Ovary (tissue), 9 donors: Measurements from ENCODE around the gene EPHB1. TPM values are rescaled to one million over a fixed set of nuclear protein-coding genes. Genes with fewer than 3 reads are reported as not detected.
"Not testable (repeated sequence)": the region's sequence is repeated elsewhere in the genome, so short reads cannot be mapped to it uniquely, and the experiment has no call there.

Source experiments
- DNase-seq, 5 donors: peaks; one replicate each; pipeline ENCODE4 v3.0.0-alpha.2; 2019 to 2020
- H3K27ac ChIP-seq, 2 donors: fragments of 200-600 bp; one replicate each; pipeline versions ENCODE4 v1.5.1 to v1.8.0; 2019 to 2022
- H3K27me3 ChIP-seq: fragments of 200-600 bp; one replicate; pipeline ENCODE4 v1.8.0; 2022
- H3K36me3 ChIP-seq: fragments of 200-600 bp; sonication (generic); one replicate; pipeline ENCODE4 v1.5.1; 2019
- H3K4me1 ChIP-seq: one replicate; pipeline ENCODE4 v1.8.1; 2013; ENCODE audit warnings: mild to moderate bottlenecking, moderate library complexity; ENCODE audit not compliant: insufficient read depth
- H3K4me3 ChIP-seq: fragments of 200-600 bp; sonication (generic); one replicate; pipeline ENCODE4 v1.5.1; 2017
- H3K9me3 ChIP-seq, 2 donors: fragments of 200-600 bp in 1 of 2; sonication (generic) in 1 of 2; one replicate each; pipeline versions ENCODE4 v1.5.1 to v1.8.1; 2013 to 2019; ENCODE audit warnings: mild to moderate bottlenecking in 1 of 2, moderate library complexity in 1 of 2
- EP300 ChIP-seq: sonication (generic); formaldehyde crosslinking; IDR thresholded peaks from one replicate; pipeline ENCODE4 v1.6.1; 2017; ENCODE audit warnings: antibody characterized with exemption
- POLR2A ChIP-seq: fragments of 450-650 bp; IDR thresholded peaks from one replicate; pipeline ENCODE4 v1.6.1; 2017; ENCODE audit warnings: antibody characterized with exemption, mild to moderate bottlenecking, moderate library complexity
- WGBS, 3 donors: extraction: QIAGEN DNeasy Blood & Tissue Kit in 1 of 3; methylation state at CpG; one replicate each; pipeline versions ENCODE4 v1.1.5 to v1.1.7; 2013 to 2017; 5-methylcytosine and 5-hydroxymethylcytosine counted together
- intact Hi-C, 4 donors: fragments of 100-400 bp; cut with DNase I; formaldehyde crosslinking; loops; one replicate each; pipeline versions ENCODE4 v1.11.0 to v1.15.1; 2022 to 2023
- polyA plus RNA-seq, 2 donors: library from polyadenylated mRNA; stranded (reverse); fragments of 200-250 nt in 1 of 2; fragments of 350-450 nt in 1 of 2; fragmentation: Illumina TruSeq in 1 of 2; extraction: RNeasy Lipid Tissue Mini Kit (QIAGEN cat#74804) in 1 of 2; gene quantifications; one replicate each; pipeline ENCODE4 v1.2.3, GENCODE V29; 2013 to 2014
- total RNA-seq, 7 donors: library from RNA; depleted of rRNA in 2 of 7; stranded (reverse); fragments of >200 nt in 2 of 7; fragmentation: NEBNext Ultra II Directional in 3 of 7; extraction: Animal tissue kit (Norgen Biotek cat#: 25700) in 3 of 7; gene quantifications; one replicate each; pipeline versions ENCODE4 v1.1.0 to v1.2.4, GENCODE V29; 2016 to 2023
- TF ChIP-seq, protein P1 (sequence below), 3 donors: fragments of 450-650 bp in 2 of 3; fragments of 200-600 bp in 1 of 3; IDR thresholded peaks; one replicate each; pipeline versions ENCODE4 v1.5.1 to v1.8.0; 2016 to 2022; ENCODE audit warnings: antibody characterized with exemption in 3 of 3, mild to moderate bottlenecking in 1 of 3
- donor health status: DM: no; HTN: no; CAD: no; lungs with moderate emphysema.
- donor health status: DM: no; HTN: no; CAD: no.
- donor health status: Bipolar disorder and iron deficiency.
- donor health status: DM: yes; HTN: yes; CAD: no.
- donor health status: DM: no; HTN: no; CAD: no.
- donor health status: DM: yes; HTN: yes; CAD: no.

EPHB1 gene
- total and polyA plus RNA-seq, 9 donors: 0.25 to 2.7 (median 1.0) TPM

DNA sequence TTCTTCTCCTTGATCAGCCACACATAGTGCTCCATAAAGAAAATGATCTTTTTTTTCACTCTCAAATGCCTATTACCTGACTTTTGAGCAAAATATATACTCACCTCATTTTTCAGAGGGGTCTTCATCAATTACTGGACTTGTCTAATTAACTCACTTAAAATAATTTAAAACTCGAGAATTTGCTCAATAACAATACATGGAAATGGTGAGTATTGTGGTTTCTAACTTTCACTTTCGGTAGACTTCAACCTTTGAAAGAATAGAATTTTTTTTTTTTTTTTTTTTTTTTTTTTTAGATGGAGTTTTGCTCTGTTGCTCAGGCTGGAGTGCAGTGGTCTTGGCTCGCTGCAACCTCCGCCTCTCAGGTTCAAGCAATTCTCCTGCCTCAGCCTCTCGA is 17.7 kb upstream of the EPHB1 start:
- H3K27me3 ChIP-seq: no peaks in the 10 kb centered on the region
- intact Hi-C loops: no loop called here
- no peak overlapping the region for H3K27ac ChIP-seq
- WGBS, 3 donors: 85 to 89% (median 87%) methylated on average over 5 of the region's 5 CpGs
- no peak for DNase-seq
- no peaks in the 10 kb centered on the region for H3K4me1 ChIP-seq
- H3K9me3 ChIP-seq: no peaks in the 10 kb centered on the region
- H3K4me3 ChIP-seq: no peak overlapping the region
- TF ChIP-seq, protein P1, sequence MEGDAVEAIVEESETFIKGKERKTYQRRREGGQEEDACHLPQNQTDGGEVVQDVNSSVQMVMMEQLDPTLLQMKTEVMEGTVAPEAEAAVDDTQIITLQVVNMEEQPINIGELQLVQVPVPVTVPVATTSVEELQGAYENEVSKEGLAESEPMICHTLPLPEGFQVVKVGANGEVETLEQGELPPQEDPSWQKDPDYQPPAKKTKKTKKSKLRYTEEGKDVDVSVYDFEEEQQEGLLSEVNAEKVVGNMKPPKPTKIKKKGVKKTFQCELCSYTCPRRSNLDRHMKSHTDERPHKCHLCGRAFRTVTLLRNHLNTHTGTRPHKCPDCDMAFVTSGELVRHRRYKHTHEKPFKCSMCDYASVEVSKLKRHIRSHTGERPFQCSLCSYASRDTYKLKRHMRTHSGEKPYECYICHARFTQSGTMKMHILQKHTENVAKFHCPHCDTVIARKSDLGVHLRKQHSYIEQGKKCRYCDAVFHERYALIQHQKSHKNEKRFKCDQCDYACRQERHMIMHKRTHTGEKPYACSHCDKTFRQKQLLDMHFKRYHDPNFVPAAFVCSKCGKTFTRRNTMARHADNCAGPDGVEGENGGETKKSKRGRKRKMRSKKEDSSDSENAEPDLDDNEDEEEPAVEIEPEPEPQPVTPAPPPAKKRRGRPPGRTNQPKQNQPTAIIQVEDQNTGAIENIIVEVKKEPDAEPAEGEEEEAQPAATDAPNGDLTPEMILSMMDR (IDR thresholded peaks at IDR 0.05): no peak
- TF ChIP-seq EP300 (no peak), POLR2A (no peak)
- H3K36me3 ChIP-seq: no peaks in the 10 kb centered on the region

DNA sequence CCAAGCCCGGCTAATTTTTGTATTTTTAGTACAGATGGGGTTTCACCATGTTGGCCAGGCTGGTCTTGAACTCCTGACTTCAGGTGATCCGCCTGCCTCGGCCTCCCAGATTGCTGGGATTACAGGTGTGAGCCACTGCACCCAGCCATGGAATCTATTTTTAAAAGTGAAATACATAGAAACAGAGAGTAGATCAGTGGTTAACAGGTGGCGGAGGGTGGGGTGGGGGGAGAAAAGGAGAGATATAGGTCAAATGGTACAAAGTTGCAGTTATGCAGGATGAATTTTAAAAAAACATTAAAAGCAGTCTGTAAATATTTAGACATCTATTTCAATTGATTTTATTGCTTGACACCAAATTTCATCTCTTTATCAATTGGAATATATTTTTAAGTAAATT is 6.8 kb upstream of the EPHB1 start:
- WGBS, 3 donors: 89 to 92% (median 92%) methylated on average over 4 of the region's 4 CpGs
- H3K4me1 ChIP-seq, H3K27me3 ChIP-seq, intact Hi-C loops, H3K4me3 ChIP-seq, H3K27ac ChIP-seq, DNase-seq, H3K36me3 ChIP-seq, H3K9me3 ChIP-seq: not testable (repeated sequence)

DNA sequence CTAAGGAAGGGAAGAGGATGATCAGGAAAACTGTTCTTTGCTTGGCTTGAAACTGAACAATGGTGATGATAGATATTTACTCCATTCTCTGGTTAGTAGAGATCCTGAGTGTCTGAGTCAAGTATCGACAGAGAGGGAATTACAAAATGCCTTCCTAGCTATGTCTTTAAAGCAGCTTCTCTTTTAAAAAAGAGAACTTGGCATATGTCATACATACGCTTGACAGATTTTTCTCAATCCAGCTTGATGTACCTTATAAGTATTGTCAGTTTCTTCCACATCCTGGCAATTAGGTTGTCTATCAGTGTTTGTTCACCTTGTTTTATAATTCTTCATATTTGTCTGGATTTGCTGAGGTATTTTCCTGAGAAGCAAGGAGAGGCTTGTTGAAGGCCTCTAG is 5.0 kb upstream of the EPHB1 start:
- Histone ChIP-seq H3K36me3 (no peaks in the 10 kb centered on the region), H3K4me3 (no peak overlapping the region), H3K27me3 (no peaks in the 10 kb centered on the region), H3K9me3 (no peaks in the 10 kb centered on the region), H3K27ac (no peak overlapping the region), H3K4me1 (no peaks in the 10 kb centered on the region)
- 85 to 95% (median 89%) methylated on average over 2 of the region's 2 CpGs for WGBS, 3 donors
- DNase-seq: no peak
- intact Hi-C loops: loop anchor here in 3 of 4 donors (5.0 to 10.0 kb wide), 2 partner anchors 1105 to 1107 kb away; no protein-coding TSS in a partner anchor
- TF ChIP-seq POLR2A (no peak), EP300 (no peak)
- TF ChIP-seq, protein P1 (IDR thresholded peaks at IDR 0.05): no peak

DNA sequence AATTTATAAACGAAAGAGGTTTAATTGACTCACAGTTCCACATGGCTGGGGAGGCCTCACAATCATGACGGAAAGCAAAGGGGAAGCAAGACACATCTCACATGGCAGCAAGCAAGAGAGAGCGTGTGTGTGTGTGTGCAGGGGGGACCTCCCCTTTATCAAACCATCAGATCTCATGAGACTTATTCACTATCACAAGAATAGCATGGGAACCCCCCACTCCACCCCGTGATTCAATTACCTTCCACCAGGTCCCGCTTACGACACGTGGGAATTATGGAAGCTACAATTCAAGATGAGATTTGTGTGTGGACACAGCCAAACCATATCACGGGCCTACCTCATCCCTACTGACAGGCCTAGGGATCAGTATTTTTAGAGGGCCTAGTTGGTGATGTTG is 3.1 kb upstream of the EPHB1 start:
- Histone ChIP-seq H3K36me3 (no peaks in the 10 kb centered on the region), H3K27me3 (no peaks in the 10 kb centered on the region), H3K4me1 (peaks cover 2% of the 10 kb centered on the region), H3K4me3 (no peak overlapping the region), H3K9me3 (no peaks in the 10 kb centered on the region), H3K27ac (no peak overlapping the region)
- 89 to 94% (median 91%) methylated on average over 8 of the region's 8 CpGs for WGBS, 3 donors
- TF ChIP-seq, protein P1 (IDR thresholded peaks at IDR 0.05): no peak
- no peak for TF ChIP-seq POLR2A
- no peak for TF ChIP-seq EP300
- no peak for DNase-seq
- intact Hi-C loops: loop anchor here in 3 of 4 donors (5.0 to 10.0 kb wide), 2 partner anchors 1103 to 1105 kb away; no protein-coding TSS in a partner anchor

DNA sequence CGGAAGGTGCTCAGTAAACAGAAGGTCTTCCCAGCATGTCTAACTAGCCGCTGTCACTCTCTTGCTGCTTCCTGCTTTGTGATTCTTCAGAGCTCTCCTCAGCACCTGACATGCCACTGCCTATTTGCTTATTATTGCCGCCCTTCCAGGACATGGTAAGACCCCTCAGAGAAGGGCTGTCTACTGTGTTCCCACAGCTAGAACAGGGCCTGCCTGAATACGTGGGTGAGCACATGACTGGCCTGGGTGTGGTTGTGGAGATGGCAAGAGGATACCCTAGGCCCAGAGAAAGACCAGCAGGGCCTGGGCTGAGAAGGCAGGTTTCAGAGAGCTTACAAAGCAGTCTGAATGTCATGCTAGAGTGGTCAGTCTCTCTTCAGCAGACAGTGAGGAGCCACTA is 2.4 kb upstream of the EPHB1 start:
- DNase-seq: no peak
- intact Hi-C loops: loop anchor here in 3 of 4 donors (5.0 to 10.0 kb wide), 2 partner anchors 1102 to 1105 kb away; no protein-coding TSS in a partner anchor
- H3K4me1 ChIP-seq: peaks cover 2% of the 10 kb centered on the region
- no peaks in the 10 kb centered on the region for H3K9me3 ChIP-seq
- 83 to 92% (median 89%) methylated on average over 4 of the region's 4 CpGs for whole genome bisulfite sequencing, 3 donors
- no peak overlapping the region for H3K27ac ChIP-seq
- no peak overlapping the region for H3K4me3 ChIP-seq
- no peaks in the 10 kb centered on the region for H3K36me3 ChIP-seq
- TF ChIP-seq, protein P1 (IDR thresholded peaks at IDR 0.05): no peak
- no peak for TF ChIP-seq EP300
- no peak for TF ChIP-seq POLR2A
- no peaks in the 10 kb centered on the region for H3K27me3 ChIP-seq
